Non-pigmented ciliary epithelial cell (primary cell): Measurements from ENCODE around the gene ADM2.
"Not testable (repeated sequence)": the region's sequence is repeated elsewhere in the genome, so short reads cannot be mapped to it uniquely, and the experiment has no call there.

Experiments used
- DNase-seq: peaks from one replicate; pipeline ENCODE4 v3.0.0-alpha.2; 2010; ENCODE audit warnings: low read depth

Gene ADM2

DNA sequence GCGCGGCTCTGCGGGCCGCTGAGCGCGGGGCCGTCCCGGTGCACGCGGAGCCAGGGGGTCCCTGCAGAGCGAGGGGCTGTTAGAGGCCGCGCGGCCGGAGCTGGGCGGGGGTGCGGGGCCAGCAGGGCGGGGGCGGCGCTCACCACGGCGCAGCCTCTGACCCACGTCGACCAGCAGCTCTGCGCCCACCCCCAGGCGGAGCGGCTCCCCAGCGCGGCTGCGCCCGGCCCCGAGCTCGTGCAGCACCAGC is 44.4 kb downstream of the ADM2 start:
- no peak for DNase-seq

DNA sequence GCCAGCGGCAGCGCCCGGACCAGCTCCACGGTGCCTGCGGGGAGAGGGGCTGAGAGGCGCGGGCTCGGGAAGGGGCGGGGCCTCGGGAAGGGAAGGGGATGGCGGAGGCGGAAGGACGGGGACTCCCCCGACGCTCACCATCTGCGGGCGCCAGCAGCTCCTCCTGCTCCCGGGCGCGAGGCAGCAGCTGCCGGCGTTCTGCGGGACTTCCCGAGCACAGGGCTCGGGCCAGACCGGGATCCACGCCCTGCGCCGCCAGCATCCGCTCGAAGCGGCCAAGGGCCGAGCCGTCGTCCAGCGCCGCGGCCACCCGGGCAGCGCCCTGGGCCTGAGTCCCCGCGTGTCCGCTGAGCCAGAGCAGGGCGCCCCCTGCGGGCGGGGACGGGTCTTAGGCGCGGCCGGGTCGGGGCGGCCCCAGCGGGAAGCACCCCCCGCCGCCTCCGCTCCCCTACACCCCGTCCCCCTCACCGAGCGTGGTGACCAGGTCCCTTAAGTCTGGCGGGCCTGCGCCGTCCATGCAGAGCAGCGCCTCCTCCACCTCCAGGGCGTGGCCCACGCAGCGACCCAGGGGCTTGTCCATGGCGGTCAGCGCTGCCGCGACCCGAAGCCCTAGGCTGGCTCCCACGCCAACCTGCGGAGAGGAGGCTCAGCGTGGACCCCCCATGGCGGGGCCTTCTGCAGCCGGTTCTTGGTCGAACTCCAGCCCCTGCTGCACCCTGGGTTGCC is 44.9 kb downstream of the ADM2 start:
- no peak for DNase-seq

DNA sequence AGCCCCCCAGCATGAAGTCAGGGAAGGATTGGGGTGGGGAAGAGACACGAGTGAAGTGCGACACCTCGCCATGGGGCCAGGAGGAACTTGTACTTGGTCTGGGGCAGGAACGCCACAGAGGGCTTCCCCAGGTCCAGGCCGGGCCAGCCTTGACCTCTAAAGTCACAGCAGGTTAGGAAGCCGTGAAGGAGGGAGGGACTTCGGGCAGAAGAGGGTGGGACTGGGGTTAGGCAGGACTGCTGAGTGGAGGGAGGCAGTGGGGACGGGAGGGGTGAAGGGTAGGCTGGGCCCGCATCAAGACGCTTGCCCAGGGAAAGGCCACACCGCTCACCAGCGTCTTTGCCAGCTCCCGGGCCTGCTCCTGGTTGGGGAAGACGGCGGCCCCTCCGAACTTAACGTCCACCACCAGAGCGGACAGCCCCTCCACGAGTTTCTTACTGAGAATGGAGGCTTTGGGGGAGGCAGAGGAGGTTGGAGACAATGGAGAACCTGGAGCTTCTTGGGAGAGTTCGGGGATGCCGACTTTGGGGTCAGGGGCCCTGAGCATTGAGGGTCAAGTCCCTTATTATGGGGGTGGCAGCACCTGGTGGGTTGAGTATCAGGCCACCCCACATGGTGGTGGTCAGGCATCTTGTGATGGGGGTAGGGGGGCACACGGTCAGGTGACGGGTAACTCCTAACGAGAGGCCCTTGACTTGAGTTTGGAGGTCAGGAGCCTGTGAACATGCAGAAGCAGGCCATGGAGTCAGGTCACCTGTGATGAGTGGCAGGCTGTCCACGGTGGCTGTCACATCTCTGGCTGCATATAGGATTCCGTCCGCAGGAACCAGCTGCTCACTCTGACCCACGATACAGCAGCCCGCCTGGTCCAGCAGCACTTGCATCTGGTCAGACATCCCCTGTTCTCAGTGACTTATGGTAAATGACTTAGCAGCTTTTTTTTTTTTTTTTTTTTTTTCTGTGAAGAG is 45.8 kb downstream of the ADM2 start:
- DNase-seq = no peak

DNA sequence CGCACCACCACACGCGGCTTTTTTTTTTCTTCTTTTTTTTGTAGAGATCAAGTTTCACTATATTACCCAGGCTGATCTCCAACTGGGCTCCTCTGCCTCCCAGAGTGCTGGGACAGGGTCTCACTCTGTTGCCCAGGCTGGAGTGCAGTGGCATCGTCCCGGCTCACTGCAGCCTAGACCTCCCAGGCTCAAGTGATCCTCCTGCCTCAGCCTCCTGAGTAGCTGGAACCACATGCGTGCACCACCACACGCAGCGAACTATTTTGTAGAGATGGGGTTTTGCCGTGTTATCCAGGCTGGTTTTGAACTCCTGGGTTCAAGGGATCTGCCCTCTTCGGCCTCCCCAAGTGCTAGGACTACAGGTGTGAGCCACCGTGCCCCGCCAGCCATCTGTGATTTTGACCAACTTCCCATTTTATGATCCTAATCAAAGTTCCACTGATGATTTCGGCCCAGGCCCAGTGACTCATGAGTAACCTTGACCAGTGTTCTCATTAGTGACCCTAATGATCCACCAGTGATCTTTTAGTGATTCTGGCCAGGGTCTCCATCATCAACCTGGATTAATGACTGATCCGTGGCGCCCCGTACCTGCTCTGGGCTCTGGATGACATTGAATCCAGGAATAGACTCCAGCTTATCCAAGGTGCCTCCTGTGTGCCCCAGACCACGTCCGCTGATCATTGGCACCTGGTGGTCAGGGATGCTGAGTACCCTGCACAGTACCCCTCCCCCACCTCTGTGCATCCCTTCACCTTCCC is 46.8 kb downstream of the ADM2 start:
- no peak for DNase-seq

DNA sequence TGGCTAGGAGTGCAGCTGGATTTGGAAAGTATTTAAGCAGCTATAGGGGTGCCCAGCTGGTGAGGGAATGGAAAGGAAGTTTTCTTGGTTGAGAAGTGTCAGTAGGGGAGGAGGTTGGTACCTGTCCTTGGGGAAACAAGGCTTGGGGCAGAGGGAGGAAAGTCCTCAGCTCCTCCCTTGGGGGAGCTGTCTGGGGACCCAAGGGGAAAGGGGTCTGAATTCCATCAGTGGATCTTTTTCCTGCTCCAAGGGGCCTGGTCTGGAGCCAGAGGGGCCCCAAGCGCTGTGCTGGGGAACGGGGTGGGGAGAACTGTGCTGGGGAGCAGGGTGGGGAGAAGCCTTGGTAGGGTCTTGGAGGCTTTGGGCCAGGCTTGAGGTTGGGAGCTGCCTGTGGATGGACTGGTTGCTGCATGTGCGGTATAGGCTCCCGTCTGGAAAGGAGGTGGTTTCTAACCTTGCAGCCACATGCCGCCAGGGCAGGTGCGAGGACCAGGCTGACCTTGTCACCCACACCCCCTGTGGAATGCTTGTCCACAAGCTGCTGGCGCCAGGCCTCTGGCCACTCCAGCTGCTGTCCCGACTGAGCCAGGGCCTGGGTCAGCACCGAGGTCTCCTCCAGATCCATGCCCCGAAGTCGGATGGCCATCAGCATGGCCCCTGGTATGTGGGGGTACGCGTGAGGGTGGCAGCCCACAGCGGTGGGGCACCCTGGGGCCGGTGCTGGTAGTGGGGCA is 47.5 kb downstream of the ADM2 start:
- DNase-seq = no peak

DNA sequence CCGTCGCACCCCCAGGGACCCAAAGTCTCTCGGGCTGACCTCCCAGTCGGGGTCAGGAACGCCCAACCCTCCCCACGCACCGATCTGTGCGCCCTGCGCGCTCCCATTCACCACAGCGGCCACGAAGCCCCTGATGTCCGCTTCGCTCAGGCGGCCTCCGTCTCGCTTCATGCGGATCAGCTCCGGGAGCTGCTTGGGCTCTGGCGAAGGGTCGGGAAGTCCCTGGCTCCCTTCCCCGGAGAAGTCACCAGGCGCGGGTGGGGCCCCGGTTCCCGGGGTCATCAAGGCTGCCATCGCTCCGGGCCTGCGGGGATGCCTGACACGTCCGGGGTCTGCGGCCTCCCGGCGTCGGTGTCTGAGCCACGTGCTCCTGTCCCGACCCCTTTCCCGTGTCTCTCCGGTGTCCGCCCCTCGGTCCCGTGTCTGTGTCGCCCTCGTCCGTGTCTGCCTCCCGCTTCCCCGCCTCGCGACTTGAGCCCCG is 48.1 kb downstream of the ADM2 start:
- no peak for DNase-seq

DNA sequence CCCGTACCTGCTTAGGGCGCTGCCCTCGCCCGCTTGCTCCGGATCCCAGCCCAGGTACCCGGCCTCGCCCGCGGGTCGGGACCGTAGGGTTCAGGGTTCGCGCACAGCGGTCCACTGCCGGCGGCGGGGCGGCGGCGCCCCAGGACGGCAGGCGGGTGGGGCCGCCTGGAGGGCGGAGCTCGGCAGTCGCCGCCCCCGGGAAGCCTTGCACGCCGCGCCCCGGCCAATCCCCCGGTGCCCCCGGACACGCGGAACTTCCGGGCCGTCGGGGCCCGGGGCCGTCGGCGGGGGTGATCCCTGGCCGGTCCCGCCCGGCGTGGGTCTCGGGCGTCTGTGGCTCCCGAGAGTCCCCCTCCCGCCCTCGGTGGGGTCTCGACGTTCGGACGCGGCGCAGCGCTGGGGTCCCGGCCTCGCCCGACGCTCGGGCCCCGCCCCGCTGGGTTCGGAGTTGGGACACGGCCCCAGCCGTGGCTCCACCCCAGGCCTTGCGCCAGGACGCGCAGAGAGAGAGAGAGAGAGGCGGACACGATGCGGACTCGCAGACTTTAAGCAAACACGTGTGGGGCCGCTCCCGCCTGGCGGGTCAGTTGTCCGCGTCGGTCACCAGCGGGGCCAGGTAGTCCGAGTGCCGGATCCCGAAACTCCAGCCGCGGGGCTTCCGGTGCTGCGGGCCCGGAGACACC is 48.7 kb downstream of the ADM2 start, which contains the start of gene TYMP:
Gene TYMP (minus strand): TSS at position 116 of the 683 bp plus-strand sequence. CDS start 303 bp downstream, outside the sequence.
- DNase-seq = no peak

DNA sequence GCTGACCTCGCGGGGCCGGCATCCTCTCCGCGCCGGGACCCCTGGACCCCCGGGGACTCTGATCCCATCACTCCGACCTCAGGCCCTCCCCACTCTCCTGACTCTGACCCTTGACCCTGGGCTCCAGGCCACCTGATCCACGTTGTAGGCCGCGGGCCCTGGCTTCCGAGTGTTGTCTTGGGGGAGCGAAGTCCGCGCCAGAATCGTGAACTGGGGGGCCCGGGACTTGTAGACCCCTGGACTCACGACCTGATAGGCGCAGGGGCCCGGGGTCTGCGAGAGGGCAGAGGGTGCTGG is 49.2 kb downstream of the ADM2 start:
- DNase-seq = no peak

DNA sequence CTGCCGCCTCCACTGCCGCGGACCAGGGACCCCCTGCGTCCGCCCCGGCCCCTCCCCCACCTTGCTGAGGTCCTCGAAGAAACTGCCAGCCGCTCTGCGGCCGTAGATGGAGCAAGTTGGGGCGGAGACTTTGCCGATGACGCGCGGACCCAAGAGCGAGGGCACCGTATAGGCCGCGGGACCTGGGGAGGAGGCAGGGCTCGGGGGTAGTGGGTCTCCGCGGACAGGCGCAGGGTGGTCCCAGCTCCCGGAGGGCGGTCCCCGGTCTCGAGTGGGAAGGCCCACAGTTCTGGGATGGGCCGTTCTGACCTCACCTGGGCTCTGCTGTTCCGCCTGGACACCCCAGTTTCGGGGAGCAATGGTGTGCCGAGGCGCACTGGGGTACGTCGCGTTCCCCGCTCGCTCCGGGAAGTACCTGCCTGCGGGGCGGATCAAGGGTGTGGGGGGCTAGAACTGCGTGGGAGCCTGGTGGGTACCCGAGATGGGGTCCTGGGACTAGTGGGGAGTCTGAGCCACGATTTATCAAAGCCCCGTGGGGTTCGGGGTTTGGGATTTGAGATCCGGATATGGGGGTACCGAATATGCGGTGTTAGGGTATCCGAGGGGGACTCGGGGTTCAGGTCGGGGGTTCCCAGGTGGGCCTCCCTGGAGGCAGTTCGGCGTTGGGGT is 49.7 kb downstream of the ADM2 start:
- DNase-seq = no peak

DNA sequence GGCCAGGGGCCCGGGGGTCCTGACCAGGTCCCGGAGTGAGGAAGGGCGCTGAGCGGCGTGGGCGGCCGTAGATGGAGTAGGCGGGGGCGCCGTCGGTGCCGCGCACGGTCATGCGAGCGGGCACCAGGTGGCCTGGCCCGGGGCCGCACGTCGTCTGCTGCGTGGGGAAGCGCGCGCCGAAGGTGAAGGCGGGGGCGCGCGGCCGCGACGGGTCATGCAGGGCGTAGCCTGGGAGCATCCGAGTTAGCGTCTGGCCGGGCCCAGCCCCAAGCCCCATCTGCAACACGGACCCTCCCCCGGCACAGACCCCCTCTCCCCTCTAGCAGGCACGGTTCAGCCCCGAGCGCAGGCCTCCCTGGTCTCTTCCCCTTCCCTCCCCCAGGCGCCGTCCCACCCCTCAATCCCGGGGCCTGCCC is 50.2 kb downstream of the ADM2 start:
- DNase-seq = no peak

DNA sequence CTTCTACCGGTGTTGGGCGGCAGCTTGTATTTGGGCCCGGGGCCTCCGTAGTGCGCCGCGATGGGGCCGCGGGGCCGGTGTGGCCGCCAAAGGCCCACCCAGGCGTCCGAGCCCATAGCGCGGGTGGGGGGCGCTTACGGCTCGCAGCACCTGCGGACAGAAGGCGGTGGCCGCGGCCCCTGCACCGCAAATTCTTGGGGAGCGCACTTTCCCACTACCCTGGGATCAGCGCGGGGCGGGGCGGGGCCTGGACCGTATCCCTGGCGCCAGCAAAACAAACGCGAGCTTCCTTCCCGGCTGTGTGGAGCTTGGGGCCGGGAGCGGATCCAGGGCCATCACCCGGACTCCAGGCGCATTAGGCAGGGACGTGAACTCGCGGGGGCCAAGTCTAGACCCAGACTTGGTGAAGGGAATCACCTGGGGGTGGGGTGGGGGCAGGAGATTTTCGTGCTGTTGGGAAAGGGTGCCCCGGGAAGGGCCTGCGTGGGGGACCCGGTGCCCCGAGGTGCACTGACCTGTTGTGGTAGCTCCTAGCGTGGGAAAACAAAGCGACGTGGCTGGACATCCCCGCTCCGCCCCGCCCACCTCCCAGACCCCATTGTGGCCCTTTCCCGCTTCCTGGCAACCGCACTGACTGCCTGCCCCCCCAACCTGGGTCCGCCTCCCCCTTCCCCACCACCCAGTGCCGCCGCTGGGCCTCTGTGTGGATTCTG is 50.8 kb downstream of the ADM2 start:
- no peak for DNase-seq

DNA sequence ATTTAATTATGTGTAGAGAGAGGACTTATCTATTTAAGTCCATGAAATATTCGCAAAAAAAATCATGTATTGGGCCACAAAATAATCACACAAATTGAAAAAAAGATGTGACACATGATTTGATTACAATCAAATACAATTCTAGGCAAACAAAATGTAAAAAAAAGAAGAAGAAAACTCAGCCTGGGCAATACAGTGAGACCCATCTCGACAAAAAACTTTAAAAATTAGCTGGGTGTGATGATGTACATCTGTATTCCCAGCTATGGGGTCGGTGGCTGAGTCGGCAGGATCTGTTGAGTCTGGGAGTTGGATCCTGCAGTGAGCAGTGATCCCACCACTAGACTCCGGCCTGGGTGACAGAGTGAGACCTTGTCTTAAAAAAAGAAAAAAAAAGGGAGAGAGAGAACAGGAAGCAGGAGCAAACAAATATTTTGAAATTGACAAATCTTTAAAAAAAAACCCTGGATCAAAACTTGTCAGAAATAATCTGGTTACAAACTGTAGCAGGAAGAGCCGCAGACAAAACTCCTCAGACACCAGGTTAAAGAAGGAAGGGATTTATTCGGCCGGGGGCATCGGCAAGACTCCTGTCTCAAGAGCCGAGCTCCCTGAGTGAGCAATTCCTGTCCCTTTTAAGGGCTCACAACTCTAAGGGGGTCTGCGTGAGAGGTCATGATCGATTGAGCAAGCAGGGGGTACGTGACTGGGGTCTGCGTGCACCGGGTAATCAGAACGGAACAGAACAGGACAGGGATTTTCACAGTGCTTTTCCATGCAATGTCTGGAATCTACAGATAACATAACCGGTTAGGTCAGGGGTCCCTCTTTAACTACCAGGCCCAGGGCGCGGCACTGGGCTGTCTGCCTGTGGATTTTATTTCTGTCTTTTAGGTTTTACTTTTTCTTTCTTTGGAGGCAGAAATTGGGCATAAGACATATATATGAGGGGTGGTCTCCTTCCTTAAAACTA is 51.8 kb downstream of the ADM2 start:
- no peak for DNase-seq

DNA sequence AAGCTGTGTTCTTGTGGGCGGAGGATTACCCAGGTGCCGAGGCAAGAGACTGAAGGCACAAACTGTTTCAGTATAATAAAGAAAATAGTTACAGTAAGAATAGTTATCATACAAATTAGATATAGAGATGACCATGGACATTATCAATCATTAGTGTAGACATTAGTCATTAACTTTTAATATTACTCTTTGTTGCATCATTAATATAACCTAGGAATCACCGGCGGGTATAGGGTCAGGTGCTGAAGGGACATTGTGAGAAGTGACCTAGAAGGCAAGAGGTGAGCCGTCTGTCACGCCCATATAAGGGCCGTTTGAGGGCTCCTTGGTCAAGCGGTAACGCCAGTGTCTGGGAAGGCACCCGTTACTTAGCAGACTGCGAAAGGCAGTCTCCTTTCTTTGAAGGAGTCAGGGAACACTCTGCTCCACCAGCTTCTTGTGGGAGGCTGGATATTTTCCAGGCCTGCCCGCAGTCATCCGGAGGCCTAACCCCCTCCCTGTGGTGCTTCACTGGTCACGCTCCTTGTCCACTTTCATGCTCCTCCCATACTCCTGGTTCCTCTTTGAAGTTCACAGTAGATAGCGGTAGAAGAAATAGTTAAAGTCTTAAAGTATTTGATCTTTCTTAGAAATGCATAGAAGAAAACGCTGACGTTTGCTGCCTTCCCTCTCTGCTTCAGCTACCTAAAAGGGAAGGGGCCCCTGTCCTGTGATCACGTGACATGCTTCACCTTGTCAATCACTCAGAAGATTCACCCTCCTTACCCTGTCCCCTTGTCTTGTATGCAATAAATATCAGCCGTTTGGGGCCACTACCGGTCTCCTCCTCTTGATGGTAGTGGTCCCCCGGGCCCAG is 52.7 kb downstream of the ADM2 start:
- not testable (repeated sequence) for DNase-seq

DNA sequence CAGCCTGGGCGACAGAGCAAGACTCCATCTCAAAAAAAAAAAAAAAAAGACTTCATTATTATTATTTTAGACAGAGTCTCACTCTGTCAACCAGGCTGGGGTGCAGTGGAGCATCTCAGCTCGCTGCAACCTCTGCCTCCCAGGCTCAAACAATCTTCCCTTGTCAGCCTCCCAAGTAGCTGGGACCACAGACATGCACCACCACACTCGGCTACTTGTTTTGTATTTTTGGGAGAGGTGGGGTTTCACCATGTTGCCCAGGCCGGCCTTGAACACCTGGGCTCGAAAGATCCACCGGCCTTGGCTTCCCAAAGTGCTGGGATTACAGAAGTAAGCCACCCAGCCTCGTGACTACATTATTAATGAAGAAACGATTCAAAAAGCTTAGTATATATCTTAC is 53.8 kb downstream of the ADM2 start:
- no peak for DNase-seq
